ENCODE measurements around the gene KCP.

KCP gene

GRCh38 chr7:128931965-128932861 is 21.7 kb upstream of the KCP start:
- DNase-seq (ENCODE audit: low read depth): no peak
- TF ChIP-seq POLR2A (IDR thresholded peaks at IDR 0.05; ENCODE audit: extremely low read depth, insufficient read length): no peak
- no peak for TF ChIP-seq CTCF (IDR thresholded peaks at IDR 0.05; ENCODE audit: low read depth, low read length)
- TF ChIP-seq MAX (IDR thresholded peaks at IDR 0.05; ENCODE audit: low read depth, low read length): no peak
- TF ChIP-seq MYC (IDR thresholded peaks at IDR 0.05; ENCODE audit: low read depth, low read length): no peak
- no peak overlapping the region for H3K4me3 ChIP-seq (ENCODE audit: low read depth, low read length)

- no peak overlapping the region for H3K4me3 ChIP-seq (ENCODE audit: low read depth, low read length)
- no peak for DNase-seq (ENCODE audit: low read depth)
- TF ChIP-seq MAX (IDR thresholded peaks at IDR 0.05; ENCODE audit: low read depth, low read length) (no peak), MYC (IDR thresholded peaks at IDR 0.05; ENCODE audit: low read depth, low read length) (no peak), POLR2A (IDR thresholded peaks at IDR 0.05; ENCODE audit: extremely low read depth, insufficient read length) (no peak), CTCF (IDR thresholded peaks at IDR 0.05; ENCODE audit: low read depth, low read length) (no peak)
Measured at GRCh38 chr7:128931190-128931798, 20.8 kb upstream of the KCP start.

- no peak for DNase-seq (ENCODE audit: low read depth)
- no peak overlapping the region for H3K4me3 ChIP-seq (ENCODE audit: low read depth, low read length)
- TF ChIP-seq POLR2A (IDR thresholded peaks at IDR 0.05; ENCODE audit: extremely low read depth, insufficient read length): no peak
Measured at GRCh38 chr7:128928882-128929788, 18.6 kb upstream of the KCP start.

GRCh38 chr7:128928159-128928813 is 17.8 kb upstream of the KCP start:
- H3K4me3 ChIP-seq (ENCODE audit: low read depth, low read length): no peak overlapping the region
- no peak for DNase-seq (ENCODE audit: low read depth)

GRCh38 chr7:128924707-128925588 is 14.4 kb upstream of the KCP start:
- H3K4me3 ChIP-seq (ENCODE audit: low read depth, low read length): no peak overlapping the region
- no peak for DNase-seq (ENCODE audit: low read depth)
- TF ChIP-seq POLR2A (IDR thresholded peaks at IDR 0.05; ENCODE audit: extremely low read depth, insufficient read length) (no peak), MYC (IDR thresholded peaks at IDR 0.05; ENCODE audit: low read depth, low read length) (no peak), CTCF (IDR thresholded peaks at IDR 0.05; ENCODE audit: low read depth, low read length) (no peak)

More at GRCh38 chr7:128928159-128928813, 17.8 kb upstream of the KCP start:
- TF ChIP-seq CTCF (IDR thresholded peaks at IDR 0.05; ENCODE audit: low read depth, low read length) (peak; percentile 21), POLR2A (IDR thresholded peaks at IDR 0.05; ENCODE audit: extremely low read depth, insufficient read length) (no peak)

All from NB4 (cell line).